ENCODE data around the gene ASIC5. TPM values are rescaled to one million over a fixed set of nuclear protein-coding genes. Genes with fewer than 3 reads are reported as not detected.

Gene ASIC5
- total RNA-seq, 1 donor from 2014 or later: not detected

GRCh38 chr4:155819066-155819465 is 47.0 kb downstream of the ASIC5 start:
- no peak for DNase-seq (ENCODE audit: extremely low spot score, unreplicated experiment)
- H3K36me3 Mint-ChIP-seq: no peaks in the 10 kb centered on the region
- H3K4me1 Mint-ChIP-seq (ENCODE audit: unreplicated experiment): no peaks in the 10 kb centered on the region
- TF ChIP-seq CTCF (conservative IDR thresholded peaks at IDR 0.05): no peak
- peaks cover 8% of the 10 kb centered on the region for H3K9me3 Mint-ChIP-seq
- no peaks in the 10 kb centered on the region for H3K27me3 Mint-ChIP-seq
- no peak overlapping the region for H3K4me3 Mint-ChIP-seq
- H3K27ac Mint-ChIP-seq: peak overlapping the region; percentile 91

DNA sequence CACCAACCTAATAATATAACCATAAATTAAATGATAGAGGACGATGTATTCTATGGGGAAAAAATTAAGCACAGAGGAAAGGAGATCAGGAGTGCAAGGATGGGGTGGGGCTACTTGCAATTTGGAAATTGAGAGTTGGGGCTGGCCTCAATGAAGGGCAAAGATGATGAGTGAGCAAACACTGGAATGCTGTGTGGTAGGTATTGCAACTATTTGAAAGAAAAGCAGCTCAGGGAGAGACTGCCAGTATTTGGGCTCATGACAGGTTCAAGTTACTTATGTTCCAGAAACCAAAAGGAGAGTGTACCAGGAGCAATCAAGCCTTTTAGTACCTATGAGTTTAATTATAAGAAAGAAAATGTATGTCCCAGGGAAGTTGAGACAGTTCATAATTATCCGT is 47.4 kb downstream of the ASIC5 start:
- no peaks in the 10 kb centered on the region for H3K27me3 Mint-ChIP-seq
- H3K27ac Mint-ChIP-seq: peak overlapping the region; percentile 91
- TF ChIP-seq CTCF (conservative IDR thresholded peaks at IDR 0.05): no peak
- H3K9me3 Mint-ChIP-seq: peaks cover 8% of the 10 kb centered on the region
- H3K36me3 Mint-ChIP-seq: no peaks in the 10 kb centered on the region
- peak overlapping the region; percentile 48 for H3K4me3 Mint-ChIP-seq
- no peaks in the 10 kb centered on the region for H3K4me1 Mint-ChIP-seq (ENCODE audit: unreplicated experiment)
- no peak for DNase-seq (ENCODE audit: extremely low spot score, unreplicated experiment)

DNA sequence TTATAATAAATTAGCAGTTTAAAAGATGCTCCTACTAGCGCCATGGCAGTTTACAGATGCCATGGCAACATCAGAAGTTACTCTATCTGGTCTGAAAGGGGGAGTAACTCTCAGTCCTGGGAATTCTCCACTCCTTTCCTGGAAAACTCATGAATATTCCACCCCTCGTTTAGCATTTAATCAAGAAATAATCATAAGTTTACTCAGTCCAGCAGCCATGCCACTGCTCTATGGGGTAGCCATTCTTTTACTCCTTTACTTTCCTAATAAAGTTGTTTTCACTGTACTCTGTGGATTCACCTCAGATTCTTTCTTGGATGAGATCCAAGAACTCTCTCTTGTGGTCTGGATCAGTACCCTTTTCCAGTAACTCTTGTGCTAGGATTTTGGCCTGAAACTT is 55.0 kb downstream of the ASIC5 start:
- no peak for TF ChIP-seq CTCF (conservative IDR thresholded peaks at IDR 0.05)
- Mint-ChIP-seq H3K27ac (no peak overlapping the region), H3K4me3 (no peak overlapping the region), H3K9me3 (no peaks in the 10 kb centered on the region), H3K36me3 (no peaks in the 10 kb centered on the region), H3K27me3 (no peaks in the 10 kb centered on the region), H3K4me1 (ENCODE audit: unreplicated experiment) (peaks cover 3% of the 10 kb centered on the region)
- no peak for DNase-seq (ENCODE audit: extremely low spot score, unreplicated experiment)

- no peaks in the 10 kb centered on the region for H3K9me3 Mint-ChIP-seq
- no peaks in the 10 kb centered on the region for H3K36me3 Mint-ChIP-seq
- H3K27ac Mint-ChIP-seq: peak overlapping the region; percentile 10
- peak; percentile 87 for TF ChIP-seq CTCF (conservative IDR thresholded peaks at IDR 0.05)
- H3K27me3 Mint-ChIP-seq: no peaks in the 10 kb centered on the region
- DNase-seq (ENCODE audit: extremely low spot score, unreplicated experiment): no peak
- H3K4me3 Mint-ChIP-seq: no peak overlapping the region
- peaks cover 3% of the 10 kb centered on the region for H3K4me1 Mint-ChIP-seq (ENCODE audit: unreplicated experiment)
Observed at GRCh38 chr4:155809835-155810234, 56.2 kb downstream of the ASIC5 start.

DNA sequence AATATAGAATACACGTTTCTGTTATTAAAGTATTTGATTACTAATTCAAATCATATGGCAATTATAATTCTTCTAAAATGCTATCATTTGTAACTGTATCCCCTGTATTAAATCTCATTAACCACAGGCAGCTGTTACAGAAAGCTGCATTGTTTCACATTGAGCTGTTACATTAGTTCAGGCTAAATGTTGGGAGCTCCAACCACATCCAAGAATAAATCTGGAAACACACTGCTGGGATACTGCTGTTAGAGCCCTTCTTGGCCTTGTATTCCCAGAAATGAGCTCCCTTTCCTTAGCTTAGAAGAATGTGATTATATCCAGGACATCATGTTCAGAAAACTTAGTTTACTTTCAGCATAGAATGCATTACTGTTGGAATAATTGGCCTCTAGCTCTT is 59.1 kb downstream of the ASIC5 start:
- no peak for DNase-seq (ENCODE audit: extremely low spot score, unreplicated experiment)
- Mint-ChIP-seq H3K27me3 (no peaks in the 10 kb centered on the region), H3K27ac (no peak overlapping the region), H3K36me3 (peaks cover 3% of the 10 kb centered on the region), H3K9me3 (no peaks in the 10 kb centered on the region), H3K4me1 (ENCODE audit: unreplicated experiment) (no peaks in the 10 kb centered on the region), H3K4me3 (no peak overlapping the region)
- no peak for TF ChIP-seq CTCF (conservative IDR thresholded peaks at IDR 0.05)

- no peak for DNase-seq (ENCODE audit: extremely low spot score, unreplicated experiment)
- peaks cover 3% of the 10 kb centered on the region for H3K36me3 Mint-ChIP-seq
- H3K27me3 Mint-ChIP-seq: no peaks in the 10 kb centered on the region
- no peak overlapping the region for H3K27ac Mint-ChIP-seq
- no peaks in the 10 kb centered on the region for H3K9me3 Mint-ChIP-seq
- no peak for TF ChIP-seq CTCF (conservative IDR thresholded peaks at IDR 0.05)
- no peak overlapping the region for H3K4me3 Mint-ChIP-seq
- no peaks in the 10 kb centered on the region for H3K4me1 Mint-ChIP-seq (ENCODE audit: unreplicated experiment)
Observed at GRCh38 chr4:155805016-155805415, 61.1 kb downstream of the ASIC5 start.

Measured in type B pancreatic cell (in vitro differentiated cells).